HepG2 (cell line): Measurements from ENCODE around the gene CAD. TPM values are rescaled to one million over a fixed set of nuclear protein-coding genes. Genes with fewer than 3 reads are reported as not detected.

Experiments
- ATF2 ChIP-seq: sonication (generic); formaldehyde crosslinking; IDR thresholded peaks from 2 replicates; pipeline ENCODE4 v1.4.0; 2020; ENCODE audit warnings: missing genetic modification reagents
- ATF5 ChIP-seq: sonication (generic); formaldehyde crosslinking; IDR thresholded peaks from 2 replicates; pipeline ENCODE4 v1.4.0; 2020; ENCODE audit warnings: mild to moderate bottlenecking, low read depth, missing genetic modification reagents
- FOXA1 ChIP-seq, 2 experiments: fragments of 450-650 bp in 1 of 2; sonication (generic) in 1 of 2; formaldehyde crosslinking in 1 of 2; IDR thresholded peaks; 2 replicates each; pipeline versions ENCODE4 v1.4.0 to v1.6.1; 2016 to 2020; ENCODE audit warnings: missing genetic modification reagents in 1 of 2
- FOXC1 ChIP-seq: sonication (generic); formaldehyde crosslinking; IDR thresholded peaks from 2 replicates; pipeline ENCODE4 v1.8.0; 2022; ENCODE audit warnings: mild to moderate bottlenecking, missing genetic modification reagents, borderline replicate concordance
- KLF16 ChIP-seq, 2 experiments: sonication (generic) in 1 of 2; formaldehyde crosslinking in 1 of 2; IDR thresholded peaks; 2 replicates each; pipeline versions ENCODE4 v1.6.1 to v1.8.0; 2016 to 2023; ENCODE audit warnings: missing genetic modification reagents in 2 of 2, missing compliant biosample characterization in 1 of 2
- MYNN ChIP-seq: sonication (generic); formaldehyde crosslinking; IDR thresholded peaks from 2 replicates; pipeline ENCODE4 v1.4.0; 2020; ENCODE audit warnings: mild to moderate bottlenecking, low read depth, missing genetic modification reagents
- PPARG ChIP-seq: conservative IDR thresholded peaks from 2 replicates; pipeline ENCODE4 v1.6.1; 2016; ENCODE audit warnings: missing biosample characterization, missing genetic modification reagents
- SETDB1 ChIP-seq: sonication (generic); formaldehyde crosslinking; IDR thresholded peaks from 2 replicates; pipeline ENCODE4 v1.5.1; 2020; ENCODE audit warnings: missing genetic modification reagents, mild to moderate bottlenecking, borderline replicate concordance
- SIX1 ChIP-seq: sonication (generic); formaldehyde crosslinking; IDR thresholded peaks from 2 replicates; pipeline ENCODE4 v1.4.0; 2020; ENCODE audit warnings: missing genetic modification reagents, borderline replicate concordance
- SP140L ChIP-seq: sonication (generic); formaldehyde crosslinking; IDR thresholded peaks from 2 replicates; pipeline ENCODE4 v1.4.0; 2020; ENCODE audit warnings: missing genetic modification reagents, borderline replicate concordance
- SP4 ChIP-seq: sonication (generic); formaldehyde crosslinking; IDR thresholded peaks from 2 replicates; pipeline ENCODE4 v1.8.1; 2023; ENCODE audit warnings: mild to moderate bottlenecking, missing genetic modification reagents
- SRY ChIP-seq: sonication (generic); formaldehyde crosslinking; IDR thresholded peaks from 2 replicates; pipeline ENCODE4 v1.8.0; 2022; ENCODE audit warnings: mild to moderate bottlenecking, missing genetic modification reagents
- TGIF2 ChIP-seq: IDR thresholded peaks from 2 replicates; pipeline ENCODE4 v1.6.1; 2016; ENCODE audit warnings: control low read depth, missing compliant biosample characterization
- ZFP1 ChIP-seq: IDR thresholded peaks from 2 replicates; pipeline ENCODE4 v1.6.1; 2016
- ZKSCAN5 ChIP-seq: sonication (generic); formaldehyde crosslinking; IDR thresholded peaks from 2 replicates; pipeline ENCODE4 v1.5.1; 2020; ENCODE audit warnings: mild to moderate bottlenecking, missing genetic modification reagents
- ZNF180 ChIP-seq: sonication (generic); formaldehyde crosslinking; IDR thresholded peaks from 2 replicates; pipeline ENCODE4 v1.4.0; 2020; ENCODE audit warnings: low read depth, missing genetic modification reagents, borderline replicate concordance
- ZNF256 ChIP-seq: sonication (generic); formaldehyde crosslinking; conservative IDR thresholded peaks from 2 replicates; pipeline ENCODE4 v1.4.0; 2020; ENCODE audit warnings: missing genetic modification reagents
- ZNF451 ChIP-seq: sonication (generic); formaldehyde crosslinking; IDR thresholded peaks from 2 replicates; pipeline ENCODE4 v1.5.0; 2020; ENCODE audit warnings: mild to moderate bottlenecking, missing genetic modification reagents
- ZNF468 ChIP-seq: sonication (generic); formaldehyde crosslinking; IDR thresholded peaks from 2 replicates; pipeline ENCODE4 v1.8.0; 2022; ENCODE audit warnings: mild to moderate bottlenecking, moderate library complexity, missing genetic modification reagents
- ZNF543 ChIP-seq: sonication (generic); formaldehyde crosslinking; IDR thresholded peaks from 2 replicates; pipeline ENCODE4 v1.4.0; 2020; ENCODE audit warnings: mild to moderate bottlenecking, missing genetic modification reagents
- ZNF563 ChIP-seq: sonication (generic); formaldehyde crosslinking; IDR thresholded peaks from 2 replicates; pipeline ENCODE4 v1.8.0; 2022; ENCODE audit warnings: mild to moderate bottlenecking, moderate library complexity, missing genetic modification reagents
- ZNF577 ChIP-seq: sonication (generic); formaldehyde crosslinking; IDR thresholded peaks from 2 replicates; pipeline ENCODE4 v1.4.0; 2020; ENCODE audit warnings: mild to moderate bottlenecking, low read depth, missing genetic modification reagents, borderline replicate concordance
- ZNF609 ChIP-seq: sonication (generic); formaldehyde crosslinking; IDR thresholded peaks from 2 replicates; pipeline ENCODE4 v1.4.0; 2020; ENCODE audit warnings: mild to moderate bottlenecking, missing genetic modification reagents, borderline replicate concordance
- ZNF781 ChIP-seq: sonication (generic); formaldehyde crosslinking; IDR thresholded peaks from 2 replicates; pipeline ENCODE4 v1.5.1; 2020; ENCODE audit warnings: borderline replicate concordance, mild to moderate bottlenecking, missing genetic modification reagents; ENCODE audit errors: not compliant biosample characterization
- polyA plus RNA-seq, 8 experiments: library from polyadenylated mRNA; depleted of rRNA in 3 of 8; stranded (reverse) in 7 of 8; unstranded in 1 of 8; fragments of >200 nt; fragmentation: Illumina TruSeq in 4 of 8; extraction: Trizol in 4 of 8; gene quantifications; 2 replicates each; pipeline versions ENCODE4 v1.2.1 to v1.2.3, GENCODE V29; 2011 to 2016; ENCODE audit warnings: low read depth in 4 of 8, missing spikeins in 1 of 8, mixed read lengths in 1 of 8; ENCODE audit not compliant: insufficient read depth in 1 of 8
- total RNA-seq, 5 experiments: library from RNA; depleted of rRNA; stranded (reverse); fragments of >200 nt; fragmentation: Illumina TruSeq; extraction: Trizol; gene quantifications; 2 replicates each; pipeline ENCODE4 v1.2.3, GENCODE V29; 2016; ENCODE audit warnings: low read depth in 1 of 5

Gene CAD
- total and polyA plus RNA-seq, 2 of the 13 experiments (the other 11 are each of a cell fraction or from before 2014, with no cell fraction given) = 21.7 to 37.0 TPM

- TF ChIP-seq ZFP1 (CRISPR knock-in tag) = no peak
- no peak for TF ChIP-seq ZNF781 (CRISPR knock-in tag)
- no peak; the same call in 1 of the 2 replicates for TF ChIP-seq ZNF563 (CRISPR knock-in tag)
- TF ChIP-seq SP4 = no peak; the same call in 1 of the 2 replicates
- TF ChIP-seq ZNF577 (CRISPR knock-in tag) = no peak
- no peak for TF ChIP-seq ZNF180
- no peak for TF ChIP-seq SRY (CRISPR knock-in tag)
- TF ChIP-seq KLF16 (CRISPR knock-in tag; IDR thresholded peaks at IDR 0.05) = no peak
- TF ChIP-seq SP140L = no peak
- no peak for TF ChIP-seq ZNF468
- no peak; the same call in 1 of the 2 replicates for TF ChIP-seq TGIF2
- no peak for TF ChIP-seq FOXA1 (IDR thresholded peaks at IDR 0.05)
- TF ChIP-seq FOXA1 (CRISPR knock-in tag; IDR thresholded peaks at IDR 0.05) = 0 out of 2 replicates have a peak, but pooled peaks have one; percentile 14
- TF ChIP-seq ZNF256 (CRISPR knock-in tag) = no peak
- TF ChIP-seq ZKSCAN5 (CRISPR knock-in tag) = no peak
- TF ChIP-seq ATF5 (CRISPR knock-in tag) = peak; percentile 3; the same call in 1 of the 2 replicates
- no peak for TF ChIP-seq PPARG (CRISPR knock-in tag)
- no peak for TF ChIP-seq ZNF451 (CRISPR knock-in tag)
- no peak for TF ChIP-seq SETDB1 (CRISPR knock-in tag)
- no peak for TF ChIP-seq SIX1 (CRISPR knock-in tag)
- 0 out of 2 replicates have a peak, but pooled peaks have one; percentile 51 for TF ChIP-seq MYNN (CRISPR knock-in tag)
- peak; percentile 9; the same call in 1 of the 2 replicates for TF ChIP-seq ZNF609 (CRISPR knock-in tag)
- no peak; the same call in none of the 2 replicates for TF ChIP-seq FOXC1 (CRISPR knock-in tag)
- TF ChIP-seq ATF2 (CRISPR knock-in tag) = no peak; the same call in 1 of the 2 replicates
- TF ChIP-seq ZNF543 (CRISPR knock-in tag) = no peak
Measured at GRCh38 chr2:27211241-27211942, 5.8 kb upstream of the CAD start (continued).
